ENCODE results near the gene CAMK2G.

GRCh38 chr10:73847031-73847430, 27.3 kb downstream of the CAMK2G start:
- TF ChIP-seq EZH2 (IDR thresholded peaks at IDR 0.05; ENCODE audit: low read depth), result no peak
- TF ChIP-seq CTCF (conservative IDR thresholded peaks at IDR 0.05), result no peak
